LNCAP (cell line): Measurements from ENCODE around the gene NFE2L1.
A peak's percentile ranks its signal among the peaks of the same experiment; 100 is the strongest.

Experiments
- CTCF ChIP-seq: fragments of 450-650 bp; IDR thresholded peaks from 2 replicates; pipeline ENCODE4 v1.5.1; 2017; ENCODE audit warnings: mild to moderate bottlenecking

NFE2L1 gene

GRCh38 chr17:48062273-48062672 lies 14.1 kb downstream of the NFE2L1 start:
- TF ChIP-seq CTCF = no peak

GRCh38 chr17:48064638-48065037 lies 16.5 kb downstream of the NFE2L1 start:
- no peak for TF ChIP-seq CTCF

- TF ChIP-seq CTCF = no peak
Observed at GRCh38 chr17:48066192-48066591, 18.0 kb downstream of the NFE2L1 start.

GRCh38 chr17:48066656-48067055 lies 18.5 kb downstream of the NFE2L1 start:
- no peak for TF ChIP-seq CTCF

- no peak for TF ChIP-seq CTCF
Observed at GRCh38 chr17:48067245-48067644, 19.1 kb downstream of the NFE2L1 start.

GRCh38 chr17:48068491-48068961 lies 20.4 kb downstream of the NFE2L1 start:
- peak; percentile 25; the same call in 1 of the 2 replicates for TF ChIP-seq CTCF

GRCh38 chr17:48070195-48070594 lies 22.0 kb downstream of the NFE2L1 start:
- no peak for TF ChIP-seq CTCF

GRCh38 chr17:48071654-48072053 lies 23.5 kb downstream of the NFE2L1 start:
- no peak for TF ChIP-seq CTCF
